Activated T-helper 2 cell treated with anti-CD3 and anti-CD28 coated beads, Interferon-gamma antibody, Interleukin-2, Interleukin-4, amounts not matched to agents 10 μg/mL and 5 μg/mL and 100 μg/mL, durations not matched to agents 14 hours and 24 hours and 36 hours (primary cell): ENCODE data around the gene ISCA1. TPM values are rescaled to one million over a fixed set of nuclear protein-coding genes. Genes with fewer than 3 reads are reported as not detected.

ENCODE experiments used
- DNase-seq: peaks from one replicate; pipeline ENCODE4 v3.0.0; 2021; ENCODE audit warnings: low spot score
- H3K27ac Mint-ChIP-seq: one replicate; pipeline ENCODE4 v1.8.0; 2021; ENCODE audit warnings: mixed read lengths
- H3K27me3 Mint-ChIP-seq: one replicate; pipeline ENCODE4 v1.8.0; 2021; ENCODE audit warnings: low read depth, mixed read lengths
- H3K36me3 Mint-ChIP-seq: one replicate; pipeline ENCODE4 v1.8.0; 2021; ENCODE audit warnings: low read depth, mixed read lengths
- H3K4me1 Mint-ChIP-seq: one replicate; pipeline ENCODE4 v1.8.0; 2021; ENCODE audit warnings: low read depth, mixed read lengths
- H3K4me3 Mint-ChIP-seq: one replicate; pipeline ENCODE4 v1.8.0; 2021; ENCODE audit warnings: low read depth, mild to moderate bottlenecking, moderate library complexity, mixed read lengths
- H3K9me3 Mint-ChIP-seq: one replicate; pipeline ENCODE4 v1.8.0; 2021; ENCODE audit warnings: mixed read lengths
- intact Hi-C: fragments of 100-400 bp; cut with micrococcal nuclease; formaldehyde crosslinking; loops from one replicate; pipeline ENCODE4 v1.15.1; 2023
- total RNA-seq: library from RNA; stranded (reverse); gene quantifications from 2 replicates; pipeline ENCODE4 v1.2.3, GENCODE V29; 2022

ISCA1 gene
- total RNA-seq, 1 donor from 2014 or later: 28.9 TPM

- H3K36me3 Mint-ChIP-seq: no peaks in the 10 kb centered on the region
- no peak overlapping the region for H3K4me3 Mint-ChIP-seq
- H3K27ac Mint-ChIP-seq: no peak overlapping the region
- peaks cover 8% of the 10 kb centered on the region for H3K9me3 Mint-ChIP-seq
- H3K27me3 Mint-ChIP-seq: peaks cover 2% of the 10 kb centered on the region
- intact Hi-C loops: no loop called here
- DNase-seq: no peak
- H3K4me1 Mint-ChIP-seq: no peaks in the 10 kb centered on the region
Observed at GRCh38 chr9:86250123-86250522, 32.2 kb downstream of the ISCA1 start.

DNA sequence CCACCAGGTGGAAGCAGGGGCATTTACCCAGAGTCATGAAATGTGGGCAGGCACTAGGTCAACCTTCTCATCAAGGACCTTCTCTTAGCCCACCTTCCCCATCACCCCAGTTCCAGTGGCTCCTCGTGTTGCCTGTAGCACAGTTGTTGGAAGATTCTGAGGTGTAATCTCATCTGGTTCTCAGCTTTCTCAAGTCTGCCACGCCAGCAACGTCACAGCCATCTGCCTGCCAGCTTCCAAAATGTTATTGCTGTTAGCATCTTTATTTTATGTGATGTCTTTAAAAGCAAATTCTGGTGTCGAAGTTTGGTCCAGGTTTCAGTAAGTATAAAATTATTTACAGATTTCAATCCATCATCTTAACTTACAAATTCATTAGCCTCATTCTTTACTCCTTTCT lies 33.6 kb downstream of the ISCA1 start:
- H3K9me3 Mint-ChIP-seq: peaks cover 4% of the 10 kb centered on the region
- no peak overlapping the region for H3K27ac Mint-ChIP-seq
- no peak for DNase-seq
- H3K4me3 Mint-ChIP-seq: no peak overlapping the region
- H3K27me3 Mint-ChIP-seq: peaks cover 2% of the 10 kb centered on the region
- H3K36me3 Mint-ChIP-seq: no peaks in the 10 kb centered on the region
- no peaks in the 10 kb centered on the region for H3K4me1 Mint-ChIP-seq
- intact Hi-C loops: loop anchor here (10.0 kb wide), 1 partner anchor 154 kb away; the partner anchor contains the start of gene GOLM1

- intact Hi-C loops: loop anchor here (10.0 kb wide), 1 partner anchor 152 kb away; the partner anchor contains the start of gene GOLM1
- Mint-ChIP-seq H3K9me3 (peaks cover 3% of the 10 kb centered on the region), H3K4me3 (no peak overlapping the region), H3K27ac (no peak overlapping the region), H3K36me3 (no peaks in the 10 kb centered on the region), H3K27me3 (peaks cover 2% of the 10 kb centered on the region), H3K4me1 (peaks cover 3% of the 10 kb centered on the region)
- no peak for DNase-seq
Observed at GRCh38 chr9:86246752-86247161, 35.6 kb downstream of the ISCA1 start.

- H3K4me1 Mint-ChIP-seq: peaks cover 11% of the 10 kb centered on the region
- H3K4me3 Mint-ChIP-seq: no peak overlapping the region
- H3K36me3 Mint-ChIP-seq: no peaks in the 10 kb centered on the region
- no peak overlapping the region for H3K27ac Mint-ChIP-seq
- intact Hi-C loops: loop anchor here (10.0 kb wide), 1 partner anchor 147 kb away; the partner anchor contains the start of gene GOLM1
- H3K27me3 Mint-ChIP-seq: peaks cover 3% of the 10 kb centered on the region
- no peaks in the 10 kb centered on the region for H3K9me3 Mint-ChIP-seq
- DNase-seq: no peak
Observed at GRCh38 chr9:86242071-86242470, 40.3 kb downstream of the ISCA1 start.

GRCh38 chr9:86241216-86241615 lies 41.1 kb downstream of the ISCA1 start:
- H3K9me3 Mint-ChIP-seq: no peaks in the 10 kb centered on the region
- H3K36me3 Mint-ChIP-seq: no peaks in the 10 kb centered on the region
- peak; percentile 9 for DNase-seq
- peaks cover 3% of the 10 kb centered on the region for H3K27me3 Mint-ChIP-seq
- intact Hi-C loops: loop anchor here (10.0 kb wide), 1 partner anchor 146 kb away; the partner anchor contains the start of gene GOLM1
- H3K27ac Mint-ChIP-seq: peak overlapping the region; percentile 47
- peaks cover 11% of the 10 kb centered on the region for H3K4me1 Mint-ChIP-seq
- peak overlapping the region; percentile 1 for H3K4me3 Mint-ChIP-seq

- Mint-ChIP-seq H3K36me3 (no peaks in the 10 kb centered on the region), H3K9me3 (no peaks in the 10 kb centered on the region), H3K27ac (no peak overlapping the region), H3K4me3 (no peak overlapping the region), H3K27me3 (peaks cover 9% of the 10 kb centered on the region), H3K4me1 (peaks cover 11% of the 10 kb centered on the region)
- intact Hi-C loops: no loop called here
- no peak for DNase-seq
Observed at GRCh38 chr9:86238861-86239770, 43.2 kb downstream of the ISCA1 start.

DNA sequence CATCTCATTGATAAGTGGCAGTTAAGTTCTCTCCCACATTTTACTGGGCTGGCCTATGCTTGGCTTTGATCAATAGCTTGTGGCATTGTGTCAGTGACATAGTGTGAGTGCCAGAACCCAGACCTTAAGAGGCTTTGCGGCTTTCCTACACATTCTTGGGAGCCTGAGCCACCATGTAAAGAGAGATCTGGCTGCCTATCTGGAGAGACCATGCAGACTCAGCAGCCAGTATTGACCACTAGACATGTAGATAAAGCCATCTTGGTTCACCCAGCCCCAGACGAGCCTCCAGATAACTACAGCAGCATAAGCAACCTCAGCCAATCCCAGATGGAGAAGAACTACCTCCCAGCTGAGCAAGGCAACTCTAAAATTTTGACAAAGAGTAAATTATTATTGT lies 51.5 kb downstream of the ISCA1 start:
- H3K36me3 Mint-ChIP-seq: no peaks in the 10 kb centered on the region
- peaks cover 5% of the 10 kb centered on the region for H3K27me3 Mint-ChIP-seq
- peaks cover 3% of the 10 kb centered on the region for H3K4me1 Mint-ChIP-seq
- intact Hi-C loops: no loop called here
- no peak overlapping the region for H3K4me3 Mint-ChIP-seq
- H3K9me3 Mint-ChIP-seq: no peaks in the 10 kb centered on the region
- no peak overlapping the region for H3K27ac Mint-ChIP-seq
- DNase-seq: no peak

DNA sequence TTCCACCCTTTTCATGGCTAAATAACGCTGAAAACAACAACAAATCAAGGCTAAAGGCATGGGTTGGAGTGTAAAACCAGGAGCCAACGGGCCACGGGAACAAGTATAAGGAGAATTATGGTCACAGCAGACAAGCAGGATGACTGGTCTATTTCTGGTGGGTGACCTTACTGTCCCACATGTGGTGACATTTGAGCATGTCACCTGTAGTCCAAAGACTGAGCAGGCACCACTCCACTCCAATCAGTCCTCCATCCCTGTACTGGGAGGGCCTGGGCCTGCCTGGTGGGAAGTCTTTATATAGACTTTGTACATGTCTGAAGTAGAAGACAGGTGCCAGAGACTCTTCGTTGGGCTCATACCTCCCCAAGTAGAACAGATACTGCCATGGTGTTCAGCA lies 59.7 kb downstream of the ISCA1 start:
- Mint-ChIP-seq H3K27me3 (peaks cover 1% of the 10 kb centered on the region), H3K4me3 (no peak overlapping the region), H3K36me3 (no peaks in the 10 kb centered on the region), H3K4me1 (no peaks in the 10 kb centered on the region), H3K27ac (no peak overlapping the region), H3K9me3 (no peaks in the 10 kb centered on the region)
- intact Hi-C loops: no loop called here
- no peak for DNase-seq

DNA sequence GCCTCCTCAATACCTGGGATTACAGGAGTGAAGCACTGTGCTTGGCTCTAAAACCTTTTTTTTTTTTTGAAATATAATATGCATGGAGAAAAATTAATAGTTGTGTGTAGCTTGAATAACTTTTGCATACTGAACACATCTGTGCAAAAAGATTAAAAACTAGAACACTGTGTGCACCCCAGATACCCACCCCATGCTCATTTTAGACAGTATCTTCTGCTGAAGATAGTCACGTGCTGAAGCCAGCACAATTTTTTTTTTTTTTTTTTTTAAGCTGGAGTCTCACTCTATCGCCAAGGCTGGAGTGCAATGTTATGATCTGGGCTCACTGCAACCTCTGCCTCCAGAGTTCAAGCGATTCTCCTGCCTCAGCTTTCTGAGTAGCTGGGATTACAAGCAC lies 62.7 kb downstream of the ISCA1 start:
- no peak for DNase-seq
- Mint-ChIP-seq H3K27ac (no peak overlapping the region), H3K9me3 (no peaks in the 10 kb centered on the region), H3K27me3 (peaks cover 3% of the 10 kb centered on the region), H3K4me3 (no peak overlapping the region), H3K4me1 (no peaks in the 10 kb centered on the region), H3K36me3 (no peaks in the 10 kb centered on the region)
- intact Hi-C loops: no loop called here

- no peaks in the 10 kb centered on the region for H3K4me1 Mint-ChIP-seq
- H3K36me3 Mint-ChIP-seq: no peaks in the 10 kb centered on the region
- DNase-seq: no peak
- H3K9me3 Mint-ChIP-seq: no peaks in the 10 kb centered on the region
- H3K27ac Mint-ChIP-seq: no peak overlapping the region
- H3K27me3 Mint-ChIP-seq: peaks cover 3% of the 10 kb centered on the region
- intact Hi-C loops: no loop called here
- H3K4me3 Mint-ChIP-seq: no peak overlapping the region
Observed at GRCh38 chr9:86217076-86217755, 65.1 kb downstream of the ISCA1 start.

Other genes starting within 250 kb of the ISCA1 start
- 7.9 and 11.5 TPM in 2 replicates for gene GOLM1, start 183.0 kb downstream of the ISCA1 start, total RNA-seq
- 0.34 and 0.41 TPM in 2 replicates for gene C9orf153, start 22.9 kb downstream of the ISCA1 start, total RNA-seq
- gene TUT7, start 71.9 kb upstream of the ISCA1 start, total RNA-seq: 41.5 and 41.9 TPM in 2 replicates